Measurements from ENCODE around the gene KLF11.
"Not testable (repeated sequence)": the region's sequence is repeated elsewhere in the genome, so short reads cannot be mapped to it uniquely, and the experiment has no call there.

KLF11 gene

GRCh38 chr2:10087360-10087759 is 44.0 kb downstream of the KLF11 start:
- no peak for DNase-seq

- DNase-seq = peak in 1 of 2 experiments; percentile 2
These were observed 46.3 kb downstream of the KLF11 start for GRCh38 chr2:10089565-10090190.

GRCh38 chr2:10091182-10091888 is 48.0 kb downstream of the KLF11 start:
- no peak for DNase-seq

- not testable (repeated sequence) for DNase-seq
These were observed 48.5 kb downstream of the KLF11 start for GRCh38 chr2:10091889-10092244.

GRCh38 chr2:10094271-10094814 is 51.0 kb downstream of the KLF11 start:
- no peak for DNase-seq

- DNase-seq = no peak
These were observed 51.8 kb downstream of the KLF11 start for GRCh38 chr2:10095175-10095574.

GRCh38 chr2:10096641-10097040 is 53.3 kb downstream of the KLF11 start:
- DNase-seq = no peak

GRCh38 chr2:10097352-10098148 is 54.2 kb downstream of the KLF11 start:
- peak; percentile 18 to 32 for DNase-seq

GRCh38 chr2:10101491-10101890 is 58.1 kb downstream of the KLF11 start:
- no peak for DNase-seq

GRCh38 chr2:10103179-10103578 is 59.8 kb downstream of the KLF11 start:
- no peak for DNase-seq
